GM12891 (cell line): ENCODE results near the gene CPXM1.

ENCODE experiments used
- DNase-seq: peaks from one replicate; pipeline ENCODE4 v3.0.0; 2011; ENCODE audit warnings: low spot score; ENCODE audit not compliant: insufficient read length
- FAIRE-seq: peaks from 2 replicates; lab custom pipeline; 2011; peaks lifted over from hg19 to GRCh38; lab: Jason Lieb, UNC
- PAX5 ChIP-seq: IDR thresholded peaks from 2 replicates; pipeline ENCODE4 v1.6.1; 2011; ENCODE audit warnings: low read length, moderate library complexity, mild to moderate bottlenecking; ENCODE audit not compliant: insufficient read depth, severe bottlenecking
- POLR2A ChIP-seq: IDR thresholded peaks from 2 replicates; pipeline ENCODE4 v1.6.1; 2011; ENCODE audit warnings: low read depth, low read length, control low read depth
- POLR2AphosphoS5 ChIP-seq: IDR thresholded peaks from 2 replicates; pipeline ENCODE4 v1.6.1; 2011; ENCODE audit warnings: low read depth, low read length, control low read depth
- POU2F2 ChIP-seq: IDR thresholded peaks from 2 replicates; pipeline ENCODE4 v1.6.1; 2011; ENCODE audit warnings: low read depth, mild to moderate bottlenecking, control low read depth, low read length, moderate library complexity
- SPI1 ChIP-seq: IDR thresholded peaks from 2 replicates; pipeline ENCODE4 v1.6.1; 2011; ENCODE audit warnings: low read depth, low read length, control low read depth
- TAF1 ChIP-seq: IDR thresholded peaks from 2 replicates; pipeline ENCODE4 v1.6.1; 2011; ENCODE audit warnings: low read depth, low read length, control low read depth

Gene CPXM1

GRCh38 chr20:2745936-2746635 lies 54.3 kb downstream of the CPXM1 start:
- FAIRE-seq (no peak), DNase-seq (no peak)
- TF ChIP-seq TAF1 (no peak), SPI1 (no peak), PAX5 (no peak), POU2F2 (no peak), POLR2A (no peak), POLR2AphosphoS5 (no peak)

GRCh38 chr20:2745060-2745910 lies 55.1 kb downstream of the CPXM1 start:
- FAIRE-seq, result no peak
- DNase-seq, result no peak
- TF ChIP-seq POLR2AphosphoS5 (no peak), TAF1 (no peak), SPI1 (no peak), PAX5 (no peak), POU2F2 (no peak), POLR2A (no peak)
